C4-2B (cell line): ENCODE results near the gene ZNF138.

ENCODE experiments used
- CTCF ChIP-seq: fragments of 450-650 bp; conservative IDR thresholded peaks from 2 replicates; pipeline ENCODE4 v1.5.1; 2017; ENCODE audit warnings: mild to moderate bottlenecking
- ZFX ChIP-seq: fragments of 450-650 bp; IDR thresholded peaks from 2 replicates; pipeline ENCODE4 v1.6.1; 2017

GRCh38 chr7:64869912-64870562, 75.8 kb downstream of the ZNF138 start:
- no peak for TF ChIP-seq CTCF
- no peak for TF ChIP-seq ZFX
